Activated CD4-positive, alpha-beta T cell treated with anti-CD3 and anti-CD28 coated beads for 4 hours (primary cell): ENCODE measurements around the gene SENP7.
"Not testable (repeated sequence)": the region's sequence is repeated elsewhere in the genome, so short reads cannot be mapped to it uniquely, and the experiment has no call there.

ENCODE experiments used
- DNase-seq, 2 donors: peaks; one replicate each; pipeline ENCODE4 v3.0.0-alpha.2; 2020

Gene SENP7, protein sequence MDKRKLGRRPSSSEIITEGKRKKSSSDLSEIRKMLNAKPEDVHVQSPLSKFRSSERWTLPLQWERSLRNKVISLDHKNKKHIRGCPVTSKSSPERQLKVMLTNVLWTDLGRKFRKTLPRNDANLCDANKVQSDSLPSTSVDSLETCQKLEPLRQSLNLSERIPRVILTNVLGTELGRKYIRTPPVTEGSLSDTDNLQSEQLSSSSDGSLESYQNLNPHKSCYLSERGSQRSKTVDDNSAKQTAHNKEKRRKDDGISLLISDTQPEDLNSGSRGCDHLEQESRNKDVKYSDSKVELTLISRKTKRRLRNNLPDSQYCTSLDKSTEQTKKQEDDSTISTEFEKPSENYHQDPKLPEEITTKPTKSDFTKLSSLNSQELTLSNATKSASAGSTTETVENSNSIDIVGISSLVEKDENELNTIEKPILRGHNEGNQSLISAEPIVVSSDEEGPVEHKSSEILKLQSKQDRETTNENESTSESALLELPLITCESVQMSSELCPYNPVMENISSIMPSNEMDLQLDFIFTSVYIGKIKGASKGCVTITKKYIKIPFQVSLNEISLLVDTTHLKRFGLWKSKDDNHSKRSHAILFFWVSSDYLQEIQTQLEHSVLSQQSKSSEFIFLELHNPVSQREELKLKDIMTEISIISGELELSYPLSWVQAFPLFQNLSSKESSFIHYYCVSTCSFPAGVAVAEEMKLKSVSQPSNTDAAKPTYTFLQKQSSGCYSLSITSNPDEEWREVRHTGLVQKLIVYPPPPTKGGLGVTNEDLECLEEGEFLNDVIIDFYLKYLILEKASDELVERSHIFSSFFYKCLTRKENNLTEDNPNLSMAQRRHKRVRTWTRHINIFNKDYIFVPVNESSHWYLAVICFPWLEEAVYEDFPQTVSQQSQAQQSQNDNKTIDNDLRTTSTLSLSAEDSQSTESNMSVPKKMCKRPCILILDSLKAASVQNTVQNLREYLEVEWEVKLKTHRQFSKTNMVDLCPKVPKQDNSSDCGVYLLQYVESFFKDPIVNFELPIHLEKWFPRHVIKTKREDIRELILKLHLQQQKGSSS

DNA sequence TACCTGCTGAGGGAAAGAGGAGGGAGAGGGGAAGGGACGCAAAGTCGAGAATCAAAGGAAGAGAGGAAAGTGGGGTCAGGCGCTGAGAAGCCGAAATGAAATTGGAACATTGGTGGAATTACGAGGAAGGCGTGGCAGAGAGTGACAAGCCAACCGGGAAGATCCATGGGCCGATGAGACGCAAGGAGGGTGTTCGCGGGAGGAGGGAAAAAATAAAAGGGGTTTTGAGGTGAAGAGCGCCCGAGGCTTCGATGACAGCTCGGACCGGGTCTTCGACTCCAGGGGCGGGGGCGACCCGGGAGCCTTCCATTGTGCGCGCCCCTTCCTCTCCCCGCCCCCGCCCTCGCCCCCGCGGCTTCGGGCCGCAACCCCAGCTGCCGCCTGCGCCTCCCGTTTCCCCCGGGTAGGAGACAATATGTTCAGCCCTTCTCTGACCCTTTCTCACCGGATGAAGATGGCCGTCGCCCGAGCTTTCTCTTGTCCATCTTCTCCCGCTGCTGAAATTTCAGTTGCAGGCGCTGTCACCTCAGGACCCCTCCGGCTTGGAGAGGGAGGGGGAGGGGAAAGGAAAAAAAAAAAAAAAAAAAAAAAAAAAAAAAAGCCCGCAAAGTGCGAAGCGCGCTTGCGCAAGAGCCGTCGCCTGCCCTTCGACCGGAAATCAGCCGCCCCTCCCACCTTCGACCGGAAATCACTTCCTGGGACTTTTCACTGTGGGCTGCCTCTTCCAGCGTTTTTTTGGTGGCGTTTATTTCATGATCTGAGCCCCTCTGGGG lies at the start of gene SENP7:
TSS of gene SENP7 (minus strand) at position 567 of the 773 bp plus-strand sequence. CDS start at position 485, 82 bp downstream.
- peak; percentile 73 to 79 for DNase-seq

DNA sequence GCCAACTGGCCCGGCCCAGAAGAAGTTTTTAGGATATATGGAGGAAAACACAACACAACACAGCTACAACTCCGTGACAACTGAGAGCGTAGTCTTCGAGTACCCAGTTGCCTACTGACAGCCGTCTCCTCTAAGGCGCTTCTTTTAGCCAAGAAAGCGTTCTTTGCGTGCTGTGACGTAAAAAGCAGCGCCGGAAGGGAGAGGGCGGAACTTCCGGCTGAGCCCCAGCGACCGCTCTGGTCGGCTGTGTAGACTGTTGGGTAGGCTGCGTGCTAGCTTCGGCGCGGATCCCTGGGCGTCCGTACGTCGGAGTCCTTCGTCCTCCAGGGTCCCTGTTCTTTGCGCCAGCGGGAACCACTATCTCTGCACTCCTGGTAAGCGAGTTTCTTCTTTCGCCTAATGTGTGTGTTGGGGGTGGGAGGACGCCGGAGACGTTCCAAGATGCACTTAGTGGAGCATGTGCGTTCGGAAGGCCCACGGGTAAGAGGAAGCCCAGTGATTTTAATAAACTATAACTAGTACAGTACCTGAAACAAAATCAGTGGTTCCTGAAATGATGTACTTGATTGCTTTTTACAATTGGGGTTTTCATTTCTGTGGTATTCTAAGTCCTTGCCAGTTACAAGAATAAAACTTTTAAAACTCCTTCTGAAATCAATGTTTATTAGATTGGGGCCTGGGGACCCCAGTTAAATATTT lies 48.8 kb upstream of the SENP7 start, which contains the start of gene TRMT10C:
TSS of gene TRMT10C (plus strand) at position 239 of the 699 bp plus-strand sequence. CDS start 2,914 bp downstream, outside the sequence.
- peak; percentile 87 to 89 for DNase-seq

DNA sequence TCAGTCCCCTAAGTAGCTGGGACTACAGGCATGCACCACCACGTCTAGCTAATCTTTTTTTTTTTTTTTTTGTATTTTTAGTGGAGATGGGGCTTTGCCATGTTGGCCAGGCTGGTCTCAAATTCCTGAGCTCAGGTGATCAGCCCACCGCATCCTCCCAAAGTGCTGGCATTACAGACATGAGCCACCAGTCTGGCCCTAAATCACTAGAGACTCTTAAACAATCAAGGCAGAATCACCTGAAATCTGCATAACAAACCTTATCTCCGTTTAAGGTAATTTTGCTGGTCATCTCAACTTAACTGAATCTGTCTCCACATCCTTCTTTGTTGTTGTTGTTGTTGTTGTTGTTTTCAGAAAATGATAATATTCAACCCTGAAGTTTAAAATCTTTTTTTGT lies 43.1 kb upstream of the SENP7 start:
- no peak for DNase-seq

DNA sequence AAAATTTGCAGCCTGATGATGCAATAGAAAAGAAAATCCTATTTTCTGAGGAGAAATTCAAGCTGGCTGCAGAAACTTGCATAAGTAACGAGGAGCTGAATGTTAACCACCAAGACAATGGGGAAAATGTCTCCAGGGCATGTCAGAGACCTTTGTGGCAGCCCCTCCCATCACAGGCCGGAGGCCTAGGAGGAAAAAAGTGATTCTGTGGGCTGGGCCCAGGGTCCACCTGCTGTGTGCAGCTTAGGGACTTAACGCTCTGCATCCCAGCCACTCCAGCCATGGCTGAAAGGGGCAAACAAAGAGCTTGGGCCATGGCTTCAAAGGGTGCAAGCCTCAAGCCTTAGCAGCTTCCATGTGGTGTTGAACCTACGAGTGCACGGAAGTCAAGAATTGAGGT lies 40.4 kb upstream of the SENP7 start:
- DNase-seq, result not testable (repeated sequence)

DNA sequence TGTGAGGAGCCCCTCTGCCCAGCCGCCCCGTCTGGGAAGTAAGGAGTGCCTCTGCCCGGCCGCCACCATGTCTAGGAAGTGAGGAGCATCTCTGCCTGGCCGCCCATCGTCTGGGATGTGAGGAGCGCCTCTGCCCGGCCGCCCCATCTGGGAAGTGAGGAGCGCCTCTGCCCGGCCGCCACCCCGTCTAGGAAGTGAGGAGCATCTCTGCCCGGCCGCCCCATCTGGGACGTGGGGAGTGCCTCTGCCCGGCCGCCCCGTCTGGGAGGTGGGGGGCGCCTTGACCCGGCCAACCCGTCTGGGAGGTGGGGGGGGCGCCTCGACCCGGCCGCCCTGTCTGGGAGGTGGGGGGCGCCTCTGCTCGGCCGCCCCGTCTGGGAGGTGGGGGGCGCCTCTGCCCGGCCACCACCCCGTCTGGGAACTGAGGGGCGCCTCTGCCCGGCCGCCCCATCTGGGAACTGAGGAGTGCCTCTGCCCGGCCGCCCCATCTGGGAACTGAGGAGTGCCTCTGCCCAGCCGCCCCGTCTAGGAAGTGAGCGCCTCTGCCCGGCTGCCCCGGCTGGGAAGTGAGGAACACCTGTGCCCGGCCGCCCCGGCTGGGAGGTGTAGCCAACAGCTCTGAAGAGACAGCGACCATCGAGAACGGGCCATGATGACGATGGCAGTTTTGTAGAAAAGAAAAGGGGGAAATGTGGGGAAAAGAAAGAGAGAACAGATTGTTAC lies 38.5 kb upstream of the SENP7 start:
- not testable (repeated sequence) for DNase-seq

DNA sequence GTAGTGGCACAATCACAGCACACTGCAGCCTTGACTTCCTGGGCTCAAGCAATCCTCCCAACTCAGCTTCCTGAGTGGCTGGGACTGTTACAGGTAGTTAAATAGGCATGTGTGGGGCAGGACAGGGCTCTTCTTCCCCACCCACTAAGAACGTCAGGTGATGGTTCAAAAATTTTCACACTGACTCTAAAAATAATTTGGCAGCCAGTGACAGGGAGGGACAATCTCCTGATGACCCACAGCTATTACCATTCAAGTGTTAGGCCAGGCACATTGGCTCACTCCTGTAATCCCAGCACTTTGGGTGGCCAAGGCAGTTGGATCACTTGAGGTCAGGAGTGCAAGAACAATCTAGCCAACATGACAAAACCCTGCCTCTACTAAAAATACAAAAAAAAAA lies 36.5 kb upstream of the SENP7 start:
- DNase-seq, result no peak

DNA sequence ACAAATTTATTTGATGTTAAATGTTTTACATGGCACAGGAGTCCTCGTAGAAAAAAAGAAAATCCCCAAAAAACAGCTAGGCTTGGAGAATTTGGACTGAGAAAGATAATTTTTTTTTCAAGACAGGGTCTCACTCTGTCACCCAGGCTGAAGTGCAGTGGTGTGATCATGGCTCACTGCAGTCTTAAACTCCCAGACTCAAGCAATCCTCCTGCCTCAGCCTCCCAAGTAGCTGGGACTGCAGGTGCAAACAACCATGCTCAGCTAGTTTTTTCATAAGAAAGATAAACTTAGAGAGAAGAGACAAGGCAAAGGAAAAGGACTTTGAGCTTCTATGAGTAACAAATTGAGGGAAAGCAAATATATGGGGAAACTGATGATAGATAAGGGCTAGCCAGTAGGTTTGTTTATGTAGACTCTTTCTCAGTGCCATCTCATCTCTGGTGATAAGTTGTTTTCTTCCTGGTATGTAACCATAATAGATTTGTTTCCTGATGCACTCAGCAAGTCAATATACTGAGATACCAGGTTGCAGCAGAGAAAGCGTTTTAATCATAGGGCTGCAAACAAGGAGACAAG lies 35.6 kb upstream of the SENP7 start:
- DNase-seq, result no peak

DNA sequence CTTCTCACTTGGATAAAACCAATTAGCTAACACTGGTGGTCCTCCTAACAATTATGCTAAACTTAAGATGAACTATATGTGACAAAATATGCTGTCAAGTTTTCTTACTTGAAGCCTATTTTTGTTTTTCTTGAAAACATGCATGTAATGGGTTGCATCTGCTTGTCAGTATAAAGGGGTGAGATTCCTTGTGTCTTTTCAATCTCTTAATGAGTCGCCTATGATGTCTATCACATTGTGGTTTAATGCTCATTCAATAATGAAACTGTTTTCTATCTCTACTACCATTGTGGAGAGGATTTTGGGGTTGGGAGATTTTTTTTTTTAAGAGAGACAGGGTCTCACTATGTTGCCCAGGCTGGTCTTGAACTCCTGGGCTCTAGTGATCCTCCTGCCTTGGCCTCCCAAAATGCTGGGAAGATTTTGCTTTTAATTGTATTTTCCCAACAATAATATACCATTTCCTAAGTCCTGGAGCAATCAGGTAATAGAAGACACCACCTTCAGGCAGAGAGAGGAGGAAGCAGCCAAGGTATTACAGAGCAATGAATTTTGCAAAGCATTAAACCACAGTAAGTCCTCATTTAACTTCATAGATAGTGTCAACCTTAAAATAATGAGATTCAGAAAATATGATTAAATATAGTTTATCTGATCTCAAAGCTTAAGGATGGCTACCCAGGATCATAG lies 31.3 kb upstream of the SENP7 start:
- DNase-seq, result no peak

DNA sequence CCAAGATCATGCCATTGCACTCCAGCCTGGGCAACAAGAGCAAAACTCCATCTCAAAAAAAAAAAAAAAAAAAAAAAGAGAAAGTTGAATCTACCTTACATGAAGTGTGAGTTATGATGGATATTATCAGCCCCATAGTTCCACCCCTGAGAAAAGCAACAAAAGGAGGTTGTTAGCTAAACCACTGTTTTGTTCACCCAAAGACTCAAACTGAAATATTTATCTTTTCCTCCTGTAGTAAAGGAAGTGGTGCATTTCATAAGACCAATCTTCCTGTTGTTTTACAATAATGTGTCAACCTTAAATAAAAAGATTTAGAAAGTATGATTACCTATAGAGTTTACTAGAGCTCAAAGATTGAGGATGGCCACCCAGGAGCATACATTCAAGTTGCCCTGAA lies 29.9 kb upstream of the SENP7 start:
- DNase-seq, result no peak

DNA sequence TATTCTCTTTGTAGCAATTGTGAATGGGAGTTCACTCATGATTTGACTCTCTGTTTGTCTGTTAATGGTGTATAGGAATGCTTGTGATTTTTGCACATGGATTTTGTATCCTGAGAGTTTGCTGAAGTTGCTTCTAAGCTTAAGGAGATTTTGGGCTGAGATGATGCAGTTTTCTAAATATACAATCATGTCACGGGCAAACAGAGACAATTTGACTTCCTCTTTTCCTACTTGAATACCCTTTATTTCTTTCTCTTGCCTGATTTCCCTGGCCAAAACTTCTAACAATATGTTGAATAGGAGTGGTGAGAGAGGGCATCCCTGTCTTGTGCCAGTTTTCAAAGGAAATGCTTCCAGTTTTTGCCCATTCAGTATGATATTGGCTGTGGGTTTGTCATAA lies 23.9 kb upstream of the SENP7 start:
- not testable (repeated sequence) for DNase-seq

DNA sequence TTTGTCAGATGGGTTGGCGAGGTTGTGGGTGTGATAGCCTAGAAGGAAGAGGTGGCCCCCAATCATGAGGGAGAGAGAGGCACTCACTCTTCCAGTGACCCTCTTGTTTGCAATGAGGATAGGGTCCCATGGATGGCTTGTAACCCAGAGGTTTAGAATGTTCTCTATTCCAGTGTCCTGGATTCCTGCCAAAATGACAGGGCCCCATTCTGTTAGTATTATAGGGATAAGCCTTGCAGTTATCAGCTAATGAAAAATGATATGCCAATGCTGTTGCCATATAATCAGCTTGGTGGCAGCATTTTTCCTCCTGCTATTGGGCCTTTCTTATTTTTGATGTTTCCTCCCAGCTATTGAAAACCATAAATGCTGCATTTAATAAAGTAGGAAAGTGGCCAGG lies 23.3 kb upstream of the SENP7 start:
- no peak for DNase-seq

DNA sequence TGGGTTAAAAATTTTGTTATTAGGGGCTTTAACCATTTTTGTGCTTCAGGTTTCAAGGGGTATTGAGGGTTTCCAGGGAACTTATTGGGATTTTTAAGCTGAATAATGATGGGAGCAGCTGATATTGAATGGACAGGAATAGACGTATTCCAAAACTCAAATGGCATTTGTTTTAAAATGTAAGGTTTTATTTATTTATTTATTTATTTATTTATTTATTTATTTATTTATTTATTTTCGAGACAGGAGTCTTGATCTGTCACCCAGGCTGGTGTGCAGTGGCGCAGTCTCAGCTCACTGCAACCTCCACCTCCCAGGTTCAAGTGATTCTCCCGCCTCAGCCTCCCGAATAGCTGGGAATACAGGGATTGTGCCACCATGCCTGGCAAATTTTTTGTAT lies 22.2 kb upstream of the SENP7 start:
- DNase-seq, result no peak

DNA sequence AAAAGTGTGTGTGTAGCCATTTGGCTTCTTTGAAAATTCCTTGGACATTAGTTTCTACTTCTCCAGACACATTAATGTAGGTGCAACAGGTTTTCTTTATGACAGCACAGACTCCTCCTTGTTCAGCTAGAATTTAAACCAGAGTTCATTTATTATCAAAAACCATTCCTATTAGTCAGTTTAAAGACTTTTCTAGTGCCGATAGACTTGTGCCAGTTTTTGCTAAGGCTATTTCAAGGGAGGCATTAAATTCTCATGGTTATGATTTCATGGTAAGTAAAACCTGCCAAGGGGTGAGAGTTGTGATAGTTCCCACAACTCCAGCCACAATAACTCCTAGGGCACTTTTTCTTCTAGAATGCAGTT lies 20.6 kb upstream of the SENP7 start:
- no peak for DNase-seq

DNA sequence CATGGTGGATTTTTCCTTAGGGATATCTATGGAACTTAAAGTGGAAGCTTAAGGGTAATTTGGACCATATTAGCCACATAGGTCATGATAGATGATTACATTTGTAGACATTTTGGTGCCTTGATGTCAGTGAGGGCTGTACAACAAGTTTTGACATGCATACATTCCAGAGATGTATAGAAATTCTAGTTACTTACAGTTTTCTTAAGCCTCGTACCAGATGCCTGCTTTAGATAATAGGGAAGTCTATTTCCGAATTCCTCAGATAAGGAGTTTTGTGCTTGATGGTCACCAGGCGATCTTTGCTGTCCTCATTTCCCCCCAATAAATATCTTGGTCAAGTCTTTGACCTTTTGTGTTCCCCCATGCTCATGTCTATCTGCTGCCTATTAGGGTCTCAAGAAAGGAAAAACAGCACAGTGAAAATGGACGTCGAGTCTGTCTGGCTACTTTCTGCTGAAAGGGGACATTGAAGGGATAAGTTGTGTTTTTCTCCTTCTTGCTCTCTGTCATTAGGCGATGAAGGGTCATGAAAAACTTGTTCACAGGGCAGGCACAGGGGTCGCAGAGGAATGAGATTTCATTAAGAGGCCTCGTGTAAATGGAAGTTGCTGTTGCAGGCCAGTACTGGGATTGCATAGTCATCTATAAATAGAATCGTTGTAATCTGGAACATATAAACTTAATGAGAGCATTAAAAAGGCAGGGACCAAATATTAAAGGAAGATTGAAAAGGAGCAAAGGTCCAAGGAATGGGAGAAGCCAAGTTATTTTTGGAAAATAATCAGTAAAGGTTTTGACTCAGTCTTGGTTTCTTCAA lies 20.0 kb upstream of the SENP7 start:
- DNase-seq, result no peak

DNA sequence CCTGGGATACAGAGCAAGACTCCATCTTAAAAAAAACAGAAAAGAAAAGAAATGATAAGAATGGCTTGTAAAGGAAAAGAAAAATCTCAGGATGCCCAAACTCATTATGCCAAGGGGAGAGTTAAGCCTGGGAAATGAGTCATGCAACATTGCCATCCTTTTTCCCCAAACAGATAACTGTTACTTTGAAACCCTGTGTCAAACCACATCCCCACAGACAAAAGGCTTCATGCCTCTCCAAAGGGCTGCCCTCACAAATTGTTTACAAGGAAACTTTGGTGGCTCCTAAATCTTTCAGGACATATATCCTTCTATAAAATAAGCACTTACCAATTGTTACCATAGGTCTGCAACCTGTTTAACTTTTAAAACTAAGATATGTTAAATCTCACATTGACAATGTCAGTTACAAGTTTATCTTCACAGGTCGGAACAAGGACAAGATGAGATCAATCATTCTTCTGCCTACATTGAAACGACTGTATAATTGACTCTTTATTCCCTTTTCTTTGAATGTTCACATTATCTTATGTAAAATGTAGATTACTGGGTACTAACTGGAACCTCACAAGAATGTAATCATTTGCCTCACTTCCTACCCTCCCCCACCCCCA lies 18.6 kb upstream of the SENP7 start:
- peak; percentile 21 to 26 for DNase-seq

DNA sequence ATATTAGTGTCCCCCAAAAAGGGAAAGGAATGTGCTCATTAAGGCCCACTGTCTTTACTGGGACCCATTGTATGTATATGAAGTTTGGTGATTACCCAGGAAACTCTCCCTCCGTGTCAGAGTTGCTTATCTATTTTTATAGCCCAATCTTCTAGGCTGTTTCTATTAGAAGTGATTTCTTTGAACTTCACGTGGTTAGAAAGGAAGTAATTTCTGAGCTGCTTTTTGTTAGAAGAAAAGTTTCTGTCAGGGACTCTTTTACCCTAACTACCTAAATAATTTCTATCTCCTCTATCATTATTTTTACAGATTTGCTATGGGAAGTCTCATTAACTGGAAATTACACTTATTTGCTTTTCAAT lies 17.7 kb upstream of the SENP7 start:
- DNase-seq, result no peak

DNA sequence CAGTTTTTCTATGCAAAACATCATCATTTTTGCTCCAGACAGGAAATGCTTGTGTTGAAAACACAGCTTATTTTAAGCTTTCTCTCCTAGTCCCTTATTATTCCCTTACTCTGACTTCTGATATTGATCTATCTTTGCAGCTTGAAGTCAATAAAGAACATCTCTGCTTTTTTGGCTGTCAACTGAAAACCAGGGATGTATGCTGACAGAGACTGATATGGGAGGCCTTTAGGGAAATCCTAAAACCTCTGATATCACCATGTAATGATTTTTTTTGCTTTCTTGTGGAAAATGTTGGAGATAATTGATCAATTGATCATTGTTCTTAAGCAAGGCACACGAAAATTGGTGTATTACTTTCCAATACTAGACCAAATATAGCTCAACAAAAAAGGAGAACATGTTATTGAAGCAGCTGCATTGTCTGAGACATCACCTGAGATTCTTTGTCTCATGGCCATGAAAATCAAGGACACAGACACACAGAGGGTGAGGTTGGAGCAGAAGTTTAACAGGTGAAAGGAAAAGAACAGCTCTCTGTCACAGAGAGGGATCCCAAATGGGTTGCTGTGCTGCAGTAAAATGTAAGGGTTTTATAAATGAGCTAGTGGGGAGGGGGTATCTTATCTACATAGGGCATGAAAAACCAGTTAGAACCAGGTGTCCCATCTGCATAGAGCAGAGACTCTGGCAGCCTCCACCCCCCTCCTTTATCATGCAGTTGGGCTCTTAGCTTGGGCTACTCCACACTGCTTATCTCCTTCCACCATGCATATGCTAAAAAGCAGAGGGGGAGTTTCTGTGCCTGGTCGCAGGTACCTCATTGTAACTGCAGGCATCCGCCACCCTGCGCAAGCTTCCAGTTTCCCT lies 17.0 kb upstream of the SENP7 start:
- no peak for DNase-seq

DNA sequence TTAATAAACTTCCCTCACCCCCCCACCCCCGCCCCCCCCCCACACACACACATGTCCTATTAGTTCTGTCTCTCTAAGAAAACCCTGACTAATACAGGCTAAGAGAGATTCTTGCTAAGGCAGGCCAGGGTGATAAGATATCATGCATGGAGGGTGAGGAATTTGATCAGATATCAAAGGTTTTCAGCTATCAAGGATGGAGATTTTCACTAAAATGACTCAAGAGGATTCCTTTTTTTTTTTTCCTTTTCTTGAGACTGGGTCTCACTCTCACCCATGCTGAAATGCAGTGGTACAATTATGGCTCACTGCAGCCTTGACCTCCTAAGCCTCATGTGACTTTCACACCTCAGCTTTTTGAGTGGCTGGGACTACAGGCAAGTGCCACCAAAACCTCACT lies 14.9 kb upstream of the SENP7 start:
- DNase-seq, result no peak
